Trophoblast cell (in vitro differentiated cells and primary cell): ENCODE data around the gene TECR.
"Not testable (repeated sequence)": the region's sequence is repeated elsewhere in the genome, so short reads cannot be mapped to it uniquely, and the experiment has no call there.

ENCODE experiments used
- DNase-seq, 2 donors: peaks; one replicate each; pipeline ENCODE4 v3.0.0-alpha.2; 2016
- H2AFZ ChIP-seq: 2 replicates; pipeline ENCODE4 v1.6.1; 2013; ENCODE audit warnings: low read length, moderate library complexity, mild to moderate bottlenecking; ENCODE audit not compliant: insufficient read depth, poor library complexity
- H2AK5ac ChIP-seq: 2 replicates; pipeline ENCODE4 v1.6.1; 2013; ENCODE audit warnings: mild to moderate bottlenecking, low read length
- H2BK120ac ChIP-seq: 2 replicates; pipeline ENCODE4 v1.6.1; 2013; ENCODE audit warnings: low read length, mild to moderate bottlenecking, moderate library complexity; ENCODE audit not compliant: insufficient read depth, poor library complexity
- H2BK12ac ChIP-seq: 2 replicates; pipeline ENCODE4 v1.6.1; 2013; ENCODE audit warnings: mild to moderate bottlenecking, low read length, moderate library complexity
- H2BK5ac ChIP-seq: 2 replicates; pipeline ENCODE4 v1.6.1; 2013; ENCODE audit warnings: low read length, low read depth, moderate library complexity, mild to moderate bottlenecking; ENCODE audit not compliant: poor library complexity
- H3K14ac ChIP-seq: 2 replicates; pipeline ENCODE4 v1.6.1; 2013; ENCODE audit warnings: mild to moderate bottlenecking, low read length
- H3K18ac ChIP-seq: 2 replicates; pipeline ENCODE4 v1.6.1; 2013; ENCODE audit warnings: mild to moderate bottlenecking, low read length
- H3K23ac ChIP-seq: 2 replicates; pipeline ENCODE4 v1.6.1; 2013; ENCODE audit warnings: low read length
- H3K27ac ChIP-seq: 2 replicates; pipeline ENCODE4 v1.5.1; 2013; ENCODE audit warnings: low read depth, mild to moderate bottlenecking, inconsistent platforms, low read length, moderate library complexity
- H3K27me3 ChIP-seq: 2 replicates; pipeline ENCODE4 v1.6.1; 2013; ENCODE audit warnings: inconsistent platforms, mild to moderate bottlenecking, low read length, moderate library complexity; ENCODE audit not compliant: insufficient read depth
- H3K36me3 ChIP-seq, 2 experiments: 1 replicate in 1 of 2; 2 replicates in 1 of 2; pipeline ENCODE4 v1.6.1; 2013; ENCODE audit warnings: low read length in 2 of 2, mild to moderate bottlenecking in 2 of 2, moderate library complexity in 1 of 2; ENCODE audit not compliant: insufficient read depth in 2 of 2, control insufficient read depth in 1 of 2
- H3K4ac ChIP-seq: 2 replicates; pipeline ENCODE4 v1.6.1; 2013; ENCODE audit warnings: low read depth, mild to moderate bottlenecking, low read length, moderate library complexity
- H3K4me1 ChIP-seq, 2 experiments: 1 replicate in 1 of 2; 2 replicates in 1 of 2; pipeline ENCODE4 v1.6.1; 2013; ENCODE audit warnings: low read length in 2 of 2, mild to moderate bottlenecking in 2 of 2, moderate library complexity in 1 of 2; ENCODE audit not compliant: insufficient read depth in 2 of 2, control insufficient read depth in 1 of 2
- H3K4me2 ChIP-seq: 2 replicates; pipeline ENCODE4 v1.6.1; 2013; ENCODE audit warnings: inconsistent platforms, mild to moderate bottlenecking, low read length, moderate library complexity
- H3K4me3 ChIP-seq: 2 replicates; pipeline ENCODE4 v1.5.1; 2013; ENCODE audit warnings: mild to moderate bottlenecking, low read depth, low read length, inconsistent platforms
- H3K79me1 ChIP-seq: one replicate; pipeline ENCODE4 v1.6.1; 2013; ENCODE audit warnings: low read length
- H3K79me2 ChIP-seq: 2 replicates; pipeline ENCODE4 v1.6.1; 2013; ENCODE audit warnings: low read length, mild to moderate bottlenecking; ENCODE audit not compliant: control insufficient read depth, insufficient read depth, poor library complexity
- H3K9ac ChIP-seq: 2 replicates; pipeline ENCODE4 v1.6.1; 2013; ENCODE audit warnings: mild to moderate bottlenecking, low read length
- H3K9me3 ChIP-seq: 2 replicates; pipeline ENCODE4 v1.6.1; 2013; ENCODE audit warnings: low read depth, mild to moderate bottlenecking, control low read depth, inconsistent platforms, low read length; ENCODE audit not compliant: insufficient read depth
- H4K12ac ChIP-seq: 2 replicates; pipeline ENCODE4 v1.6.1; 2013; ENCODE audit warnings: low read depth, mild to moderate bottlenecking, low read length, moderate library complexity
- H4K8ac ChIP-seq: 2 replicates; pipeline ENCODE4 v1.6.1; 2013; ENCODE audit warnings: low read depth, mild to moderate bottlenecking, low read length, moderate library complexity
- H4K91ac ChIP-seq: one replicate; pipeline ENCODE4 v1.6.1; 2013; ENCODE audit warnings: low read depth, mild to moderate bottlenecking, low read length, moderate library complexity
- WGBS: extraction: QIAGEN DNeasy Blood & Tissue Kit; methylation state at CpG from one replicate; pipeline ENCODE4 v1.1.7; 2013; ENCODE audit warnings: missing lambda C conversion rate; ENCODE audit not compliant: insufficient read length, insufficient coverage; ENCODE audit errors: extremely low coverage; 5-methylcytosine and 5-hydroxymethylcytosine counted together

Gene TECR

DNA sequence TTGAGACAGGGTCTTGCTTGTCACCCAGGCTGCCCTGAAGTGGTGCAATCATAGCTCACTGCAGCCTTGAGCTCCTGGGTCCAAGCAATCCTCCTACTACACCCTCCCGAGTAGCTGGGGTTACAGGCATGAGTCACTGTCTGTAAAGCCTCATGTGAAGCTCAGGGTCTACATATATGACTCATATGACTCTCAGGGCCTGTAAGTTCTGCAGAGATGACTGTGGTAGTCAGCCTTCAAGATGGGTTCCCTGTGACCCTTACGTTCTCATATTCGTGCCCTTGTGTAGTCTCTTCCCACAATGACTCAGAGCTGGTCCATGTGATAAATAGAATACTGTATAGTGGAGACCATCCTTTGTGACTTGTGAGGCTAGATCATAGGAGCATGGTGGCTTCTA is 55.8 kb downstream of the TECR start:
- H3K79me2 ChIP-seq, H3K4me1 ChIP-seq, H3K79me1 ChIP-seq, H3K18ac ChIP-seq, H3K4ac ChIP-seq, H2BK120ac ChIP-seq, H2BK12ac ChIP-seq, H2AFZ ChIP-seq, H4K12ac ChIP-seq, H4K91ac ChIP-seq, H3K9ac ChIP-seq, H3K14ac ChIP-seq, H4K8ac ChIP-seq, H3K4me3 ChIP-seq, H2AK5ac ChIP-seq, H3K36me3 ChIP-seq, H3K27ac ChIP-seq, DNase-seq, H3K23ac ChIP-seq, H3K27me3 ChIP-seq, H2BK5ac ChIP-seq, H3K4me2 ChIP-seq: not testable (repeated sequence)
- H3K9me3 ChIP-seq, result peaks cover 11% of the 10 kb centered on the region
- WGBS, result no CpG with 5 or more reads among the region's 3 CpGs

DNA sequence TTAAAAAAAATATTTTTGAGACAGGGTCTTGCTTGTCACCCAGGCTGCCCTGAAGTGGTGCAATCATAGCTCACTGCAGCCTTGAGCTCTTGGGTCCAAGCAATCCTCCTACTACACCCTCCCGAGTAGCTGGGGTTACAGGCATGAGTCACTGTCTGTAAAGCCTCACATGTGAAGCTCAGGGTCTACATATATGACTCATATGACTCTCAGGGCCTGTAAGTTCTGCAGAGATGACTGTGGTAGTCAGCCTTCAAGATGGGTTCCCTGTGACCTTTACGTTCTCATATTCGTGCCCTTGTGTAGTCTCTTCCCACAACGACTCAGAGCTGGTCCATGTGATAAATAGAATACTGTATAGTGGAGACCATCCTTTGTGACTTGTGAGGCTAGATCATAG is 60.0 kb downstream of the TECR start:
- H4K8ac ChIP-seq, H3K4ac ChIP-seq, H2AFZ ChIP-seq, H3K27ac ChIP-seq, H3K23ac ChIP-seq, H3K14ac ChIP-seq, H2AK5ac ChIP-seq, H3K4me2 ChIP-seq, H4K91ac ChIP-seq, H3K79me1 ChIP-seq, H3K79me2 ChIP-seq, H3K9me3 ChIP-seq, H2BK5ac ChIP-seq, H3K4me1 ChIP-seq, H4K12ac ChIP-seq, H3K27me3 ChIP-seq, H2BK12ac ChIP-seq, H3K36me3 ChIP-seq, H3K4me3 ChIP-seq, DNase-seq, H3K9ac ChIP-seq, H2BK120ac ChIP-seq, H3K18ac ChIP-seq: not testable (repeated sequence)
- WGBS, result no CpG with 5 or more reads among the region's 4 CpGs

GRCh38 chr19:14595558-14595957 is 66.2 kb downstream of the TECR start:
- Histone ChIP-seq H3K9ac (no peak overlapping the region), H2AK5ac (no peak overlapping the region), H3K27ac (no peak overlapping the region), H4K12ac (no peak overlapping the region), H3K4me3 (no peak overlapping the region), H4K8ac (no peak overlapping the region), H3K36me3 (no peaks in the 10 kb centered on the region), H3K79me2 (no peaks in the 10 kb centered on the region), H3K9me3 (peaks cover 40% of the 10 kb centered on the region), H2AFZ (no peak overlapping the region), H3K23ac (no peak overlapping the region), H3K4me2 (no peak overlapping the region), H4K91ac (no peak overlapping the region), H3K14ac (no peak overlapping the region), H3K4ac (no peak overlapping the region), H2BK12ac (no peak overlapping the region), H3K18ac (no peak overlapping the region), H3K79me1 (no peaks in the 10 kb centered on the region), H2BK5ac (no peak overlapping the region), H2BK120ac (no peak overlapping the region), H3K4me1 (no peaks in the 10 kb centered on the region), H3K27me3 (no peaks in the 10 kb centered on the region)
- no peak for DNase-seq
- WGBS, result 100% methylated on average over 1 of the region's 3 CpGs

- Histone ChIP-seq H3K4ac (no peak overlapping the region), H3K79me1 (no peaks in the 10 kb centered on the region), H3K4me3 (no peak overlapping the region), H3K27ac (no peak overlapping the region), H2BK120ac (no peak overlapping the region), H2BK5ac (no peak overlapping the region), H3K9me3 (peaks cover 38% of the 10 kb centered on the region), H3K23ac (no peak overlapping the region), H3K79me2 (no peaks in the 10 kb centered on the region), H3K9ac (no peak overlapping the region), H3K18ac (no peak overlapping the region), H3K27me3 (no peaks in the 10 kb centered on the region), H3K36me3 (no peaks in the 10 kb centered on the region), H2AFZ (no peak overlapping the region), H3K4me2 (no peak overlapping the region), H2BK12ac (no peak overlapping the region), H3K4me1 (no peaks in the 10 kb centered on the region), H2AK5ac (no peak overlapping the region), H4K91ac (no peak overlapping the region), H3K14ac (no peak overlapping the region), H4K8ac (no peak overlapping the region), H4K12ac (no peak overlapping the region)
- no CpG with 5 or more reads among the region's 8 CpGs for WGBS
- DNase-seq, result no peak
These were observed 70.3 kb downstream of the TECR start for GRCh38 chr19:14599548-14600147.
